Dendritic cell treated with granulocyte-macrophage colony-stimulating factor and Interleukin-4, amounts not matched to agents 40 ng/mL and 50 ng/mL, for 4 days (primary cell): ENCODE data around the gene UNC50.
"Not testable (repeated sequence)": the region's sequence is repeated elsewhere in the genome, so short reads cannot be mapped to it uniquely, and the experiment has no call there.

ENCODE experiments used
- H3K27ac Mint-ChIP-seq: one replicate; pipeline ENCODE4 v1.8.0; 2022; ENCODE audit warnings: mild to moderate bottlenecking, mixed read lengths
- H3K27me3 Mint-ChIP-seq: one replicate; pipeline ENCODE4 v1.8.0; 2022; ENCODE audit warnings: mild to moderate bottlenecking, mixed read lengths
- H3K36me3 Mint-ChIP-seq: one replicate; pipeline ENCODE4 v1.8.0; 2022; ENCODE audit warnings: low read depth, mixed read lengths
- H3K4me1 Mint-ChIP-seq: one replicate; pipeline ENCODE4 v1.8.0; 2022; ENCODE audit warnings: low read depth, mixed read lengths
- H3K4me3 Mint-ChIP-seq: one replicate; pipeline ENCODE4 v1.8.0; 2022; ENCODE audit warnings: mild to moderate bottlenecking, moderate library complexity, mixed read lengths
- H3K9me3 Mint-ChIP-seq: one replicate; pipeline ENCODE4 v1.8.0; 2022; ENCODE audit warnings: mixed read lengths
- intact Hi-C: fragments of 100-400 bp; cut with micrococcal nuclease; formaldehyde crosslinking; loops from one replicate; pipeline ENCODE4 v1.15.0; 2022

Gene UNC50

GRCh38 chr2:98583816-98584618 lies 24.4 kb upstream of the UNC50 start:
- intact Hi-C loops: no loop called here
- peaks cover 94% of the 10 kb centered on the region for H3K36me3 Mint-ChIP-seq
- H3K9me3 Mint-ChIP-seq: no peaks in the 10 kb centered on the region
- no peak overlapping the region for H3K27ac Mint-ChIP-seq
- H3K4me3 Mint-ChIP-seq: no peak overlapping the region
- H3K4me1 Mint-ChIP-seq: no peaks in the 10 kb centered on the region
- no peaks in the 10 kb centered on the region for H3K27me3 Mint-ChIP-seq

GRCh38 chr2:98585386-98585785 lies 23.0 kb upstream of the UNC50 start:
- H3K4me1 Mint-ChIP-seq: no peaks in the 10 kb centered on the region
- H3K4me3 Mint-ChIP-seq: no peak overlapping the region
- no peaks in the 10 kb centered on the region for H3K27me3 Mint-ChIP-seq
- H3K36me3 Mint-ChIP-seq: peaks cover 92% of the 10 kb centered on the region
- H3K9me3 Mint-ChIP-seq: no peaks in the 10 kb centered on the region
- no peak overlapping the region for H3K27ac Mint-ChIP-seq
- intact Hi-C loops: no loop called here

GRCh38 chr2:98586551-98587140 lies 21.7 kb upstream of the UNC50 start:
- no peaks in the 10 kb centered on the region for H3K27me3 Mint-ChIP-seq
- intact Hi-C loops: no loop called here
- H3K4me3 Mint-ChIP-seq: no peak overlapping the region
- H3K4me1 Mint-ChIP-seq: no peaks in the 10 kb centered on the region
- no peaks in the 10 kb centered on the region for H3K9me3 Mint-ChIP-seq
- no peak overlapping the region for H3K27ac Mint-ChIP-seq
- H3K36me3 Mint-ChIP-seq: peaks cover 92% of the 10 kb centered on the region

- Mint-ChIP-seq H3K36me3 (peaks cover 92% of the 10 kb centered on the region), H3K27ac (no peak overlapping the region), H3K9me3 (peaks cover 2% of the 10 kb centered on the region), H3K4me1 (no peaks in the 10 kb centered on the region), H3K4me3 (no peak overlapping the region), H3K27me3 (no peaks in the 10 kb centered on the region)
- intact Hi-C loops: no loop called here
Observed at GRCh38 chr2:98588880-98589431, 19.4 kb upstream of the UNC50 start.

- Mint-ChIP-seq H3K27me3 (no peaks in the 10 kb centered on the region), H3K36me3 (peaks cover 92% of the 10 kb centered on the region), H3K4me3 (no peak overlapping the region), H3K27ac (no peak overlapping the region), H3K9me3 (peaks cover 6% of the 10 kb centered on the region), H3K4me1 (no peaks in the 10 kb centered on the region)
- intact Hi-C loops: no loop called here
Observed at GRCh38 chr2:98589489-98589888, 18.9 kb upstream of the UNC50 start.

GRCh38 chr2:98592565-98592964 lies 15.8 kb upstream of the UNC50 start:
- no peak overlapping the region for H3K27ac Mint-ChIP-seq
- H3K4me3 Mint-ChIP-seq: no peak overlapping the region
- no peaks in the 10 kb centered on the region for H3K27me3 Mint-ChIP-seq
- H3K36me3 Mint-ChIP-seq: peaks cover 83% of the 10 kb centered on the region
- peaks cover 6% of the 10 kb centered on the region for H3K9me3 Mint-ChIP-seq
- no peaks in the 10 kb centered on the region for H3K4me1 Mint-ChIP-seq
- intact Hi-C loops: no loop called here

- intact Hi-C loops, H3K27me3 Mint-ChIP-seq, H3K4me3 Mint-ChIP-seq, H3K9me3 Mint-ChIP-seq, H3K27ac Mint-ChIP-seq, H3K4me1 Mint-ChIP-seq: not testable (repeated sequence)
- peaks cover 78% of the 10 kb centered on the region for H3K36me3 Mint-ChIP-seq
Observed at GRCh38 chr2:98594665-98595064, 13.7 kb upstream of the UNC50 start.

GRCh38 chr2:98598781-98599428 lies 9.5 kb upstream of the UNC50 start:
- H3K27ac Mint-ChIP-seq: no peak overlapping the region
- peaks cover 5% of the 10 kb centered on the region for H3K9me3 Mint-ChIP-seq
- no peaks in the 10 kb centered on the region for H3K4me1 Mint-ChIP-seq
- peaks cover 79% of the 10 kb centered on the region for H3K36me3 Mint-ChIP-seq
- no peak overlapping the region for H3K4me3 Mint-ChIP-seq
- H3K27me3 Mint-ChIP-seq: no peaks in the 10 kb centered on the region
- intact Hi-C loops: no loop called here

- H3K36me3 Mint-ChIP-seq: peaks cover 66% of the 10 kb centered on the region
- H3K9me3 Mint-ChIP-seq: no peaks in the 10 kb centered on the region
- intact Hi-C loops: loop anchor here (5.0 kb wide), 1 partner anchor 189 kb away; no protein-coding TSS in a partner anchor
- no peak overlapping the region for H3K27ac Mint-ChIP-seq
- H3K27me3 Mint-ChIP-seq: no peaks in the 10 kb centered on the region
- H3K4me3 Mint-ChIP-seq: no peak overlapping the region
- peaks cover 17% of the 10 kb centered on the region for H3K4me1 Mint-ChIP-seq
Observed at GRCh38 chr2:98601532-98602132, 6.8 kb upstream of the UNC50 start.

- H3K36me3 Mint-ChIP-seq: peaks cover 68% of the 10 kb centered on the region
- H3K9me3 Mint-ChIP-seq: no peaks in the 10 kb centered on the region
- intact Hi-C loops: loop anchor here (5.0 kb wide), 1 partner anchor 192 kb away; no protein-coding TSS in a partner anchor
- no peaks in the 10 kb centered on the region for H3K27me3 Mint-ChIP-seq
- H3K4me1 Mint-ChIP-seq: peaks cover 33% of the 10 kb centered on the region
- H3K27ac Mint-ChIP-seq: no peak overlapping the region
- no peak overlapping the region for H3K4me3 Mint-ChIP-seq
Observed at GRCh38 chr2:98604547-98604946, 3.8 kb upstream of the UNC50 start.

- no peaks in the 10 kb centered on the region for H3K9me3 Mint-ChIP-seq
- peaks cover 38% of the 10 kb centered on the region for H3K4me1 Mint-ChIP-seq
- H3K4me3 Mint-ChIP-seq: no peak overlapping the region
- intact Hi-C loops: loop anchor here (5.0 kb wide), 2 partner anchors 577 to 943 kb away; partner anchors contain the start of genes ACTR1B, MITD1 and MRPL30
- no peaks in the 10 kb centered on the region for H3K27me3 Mint-ChIP-seq
- H3K27ac Mint-ChIP-seq: peak overlapping the region; percentile 58
- H3K36me3 Mint-ChIP-seq: peaks cover 68% of the 10 kb centered on the region
Observed at GRCh38 chr2:98605076-98605475, 3.3 kb upstream of the UNC50 start.

GRCh38 chr2:98606431-98606830 lies 2.0 kb upstream of the UNC50 start:
- H3K4me1 Mint-ChIP-seq: peaks cover 44% of the 10 kb centered on the region
- intact Hi-C loops: loop anchor here (5.0 kb wide), 2 partner anchors 576 to 944 kb away; partner anchors contain the start of genes ACTR1B, MITD1 and MRPL30
- no peaks in the 10 kb centered on the region for H3K9me3 Mint-ChIP-seq
- H3K27me3 Mint-ChIP-seq: no peaks in the 10 kb centered on the region
- peaks cover 70% of the 10 kb centered on the region for H3K36me3 Mint-ChIP-seq
- no peak overlapping the region for H3K27ac Mint-ChIP-seq
- H3K4me3 Mint-ChIP-seq: no peak overlapping the region

GRCh38 chr2:98607104-98607503 lies 1.3 kb upstream of the UNC50 start:
- H3K4me3 Mint-ChIP-seq: peak overlapping the region; percentile 93
- peaks cover 70% of the 10 kb centered on the region for H3K36me3 Mint-ChIP-seq
- intact Hi-C loops: loop anchor here (5.0 kb wide), 2 partner anchors 575 to 945 kb away; partner anchors contain the start of genes ACTR1B, MITD1 and MRPL30
- H3K27ac Mint-ChIP-seq: peak overlapping the region; percentile 99
- H3K4me1 Mint-ChIP-seq: peaks cover 49% of the 10 kb centered on the region
- no peaks in the 10 kb centered on the region for H3K9me3 Mint-ChIP-seq
- H3K27me3 Mint-ChIP-seq: no peaks in the 10 kb centered on the region
